HepG2 (cell line): ENCODE measurements around the gene KHK. TPM values are rescaled to one million over a fixed set of nuclear protein-coding genes. Genes with fewer than 3 reads are reported as not detected.

ENCODE experiments used
- ARNT2 ChIP-seq: sonication (generic); formaldehyde crosslinking; IDR thresholded peaks from 2 replicates; pipeline ENCODE4 v1.8.0; 2022; ENCODE audit warnings: mild to moderate bottlenecking, low read depth, missing genetic modification reagents, moderate library complexity
- BRD4 ChIP-seq: sonication (generic); formaldehyde crosslinking; IDR thresholded peaks from 2 replicates; pipeline ENCODE4 v1.4.0; 2020; ENCODE audit warnings: missing genetic modification reagents
- CREB1 ChIP-seq, 2 experiments: fragments of 450-650 bp in 1 of 2; IDR thresholded peaks; 2 replicates each; pipeline ENCODE4 v1.6.1; 2016 to 2017; ENCODE audit warnings: control low read depth in 1 of 2, mild to moderate bottlenecking in 1 of 2, missing compliant biosample characterization in 1 of 2, missing genetic modification characterization in 1 of 2
- DBP ChIP-seq: sonication (generic); formaldehyde crosslinking; IDR thresholded peaks from 2 replicates; pipeline ENCODE4 v1.4.0; 2020; ENCODE audit warnings: missing genetic modification reagents; ENCODE audit errors: not compliant biosample characterization
- ELF3 ChIP-seq: IDR thresholded peaks from 2 replicates; pipeline ENCODE4 v1.6.1; 2016; ENCODE audit warnings: missing genetic modification reagents, missing compliant biosample characterization
- FOXK2 ChIP-seq: fragments of 450-650 bp; IDR thresholded peaks from 2 replicates; pipeline ENCODE4 v1.6.1; 2016
- KDM5A ChIP-seq: fragments of 200-600 bp; sonication (generic); IDR thresholded peaks from 2 replicates; pipeline ENCODE4 v1.7.0; 2018; ENCODE audit warnings: antibody characterized with exemption, mild to moderate bottlenecking, low read length, borderline replicate concordance
- PAX8 ChIP-seq: sonication (generic); formaldehyde crosslinking; IDR thresholded peaks from 2 replicates; pipeline ENCODE4 v1.8.0; 2022; ENCODE audit warnings: mild to moderate bottlenecking, missing genetic modification reagents, borderline replicate concordance
- POLR2AphosphoS5 ChIP-seq: IDR thresholded peaks from 2 replicates; pipeline ENCODE4 v1.6.1; 2012; ENCODE audit warnings: low read depth, low read length
- RNF2 ChIP-seq: fragments of 450-650 bp; conservative IDR thresholded peaks from 2 replicates; pipeline ENCODE4 v1.6.1; 2016; ENCODE audit warnings: low read depth
- SKIL ChIP-seq: sonication (generic); formaldehyde crosslinking; IDR thresholded peaks from 2 replicates; pipeline ENCODE4 v1.8.0; 2022; ENCODE audit warnings: missing genetic modification reagents, mild to moderate bottlenecking, moderate library complexity, borderline replicate concordance
- ZBTB33 ChIP-seq: sonication (generic); formaldehyde crosslinking; IDR thresholded peaks from 2 replicates; pipeline ENCODE4 v1.4.0; 2020; ENCODE audit warnings: missing genetic modification reagents
- ZHX1 ChIP-seq: sonication (generic); formaldehyde crosslinking; IDR thresholded peaks from 2 replicates; pipeline ENCODE4 v1.8.1; 2022; ENCODE audit warnings: low read depth, mild to moderate bottlenecking, missing genetic modification reagents
- ZNF274 ChIP-seq: sonication (generic); formaldehyde crosslinking; IDR thresholded peaks from 2 replicates; pipeline ENCODE4 v1.5.1; 2020; ENCODE audit warnings: mild to moderate bottlenecking, missing genetic modification reagents
- ZNF382 ChIP-seq: sonication (generic); formaldehyde crosslinking; IDR thresholded peaks from 2 replicates; pipeline ENCODE4 v1.5.0; 2020; ENCODE audit warnings: missing genetic modification reagents, mild to moderate bottlenecking, borderline replicate concordance
- ZNF468 ChIP-seq: sonication (generic); formaldehyde crosslinking; IDR thresholded peaks from 2 replicates; pipeline ENCODE4 v1.8.0; 2022; ENCODE audit warnings: mild to moderate bottlenecking, moderate library complexity, missing genetic modification reagents
- ZNF777 ChIP-seq: sonication (generic); formaldehyde crosslinking; IDR thresholded peaks from 2 replicates; pipeline ENCODE4 v1.4.0; 2020; ENCODE audit warnings: missing genetic modification reagents
- ZZZ3 ChIP-seq: sonication (generic); formaldehyde crosslinking; IDR thresholded peaks from 2 replicates; pipeline ENCODE4 v1.4.0; 2020; ENCODE audit warnings: missing genetic modification reagents, mild to moderate bottlenecking, borderline replicate concordance
- polyA plus RNA-seq, 8 experiments: library from polyadenylated mRNA; depleted of rRNA in 3 of 8; stranded (reverse) in 7 of 8; unstranded in 1 of 8; fragments of >200 nt; fragmentation: Illumina TruSeq in 4 of 8; extraction: Trizol in 4 of 8; gene quantifications; 2 replicates each; pipeline versions ENCODE4 v1.2.1 to v1.2.3, GENCODE V29; 2011 to 2016; ENCODE audit warnings: low read depth in 4 of 8, missing spikeins in 1 of 8, mixed read lengths in 1 of 8; ENCODE audit not compliant: insufficient read depth in 1 of 8
- total RNA-seq, 5 experiments: library from RNA; depleted of rRNA; stranded (reverse); fragments of >200 nt; fragmentation: Illumina TruSeq; extraction: Trizol; gene quantifications; 2 replicates each; pipeline ENCODE4 v1.2.3, GENCODE V29; 2016; ENCODE audit warnings: low read depth in 1 of 5

Gene KHK
- total and polyA plus RNA-seq, 2 of the 13 experiments (the other 11 are each of a cell fraction or from before 2014, with no cell fraction given), result 40.9 to 99.2 TPM

GRCh38 chr2:27118525-27119329 is 32.2 kb downstream of the KHK start, which contains the start of gene CGREF1 (continued):
- peak; percentile 88 for TF ChIP-seq ZBTB33
- TF ChIP-seq KDM5A, result no peak
- 0 out of 2 replicates have a peak, but pooled peaks have one; percentile 53 for TF ChIP-seq ZNF468 (CRISPR knock-in tag)
- TF ChIP-seq ARNT2 (CRISPR knock-in tag), result peak; percentile 67; the same call in 1 of the 2 replicates
- TF ChIP-seq RNF2, result peak; percentile 74
- peak; percentile 81; the same call in 1 of the 2 replicates for TF ChIP-seq ZHX1 (CRISPR knock-in tag)
- no peak for TF ChIP-seq BRD4 (CRISPR knock-in tag)
- no peak for TF ChIP-seq FOXK2
- peak; percentile 62; the same call in 1 of the 2 replicates for TF ChIP-seq ZNF274 (CRISPR knock-in tag)
- no peak for TF ChIP-seq ZNF382 (CRISPR knock-in tag)
- no peak for TF ChIP-seq POLR2AphosphoS5
- TF ChIP-seq CREB1 (IDR thresholded peaks at IDR 0.05), result no peak
- TF ChIP-seq CREB1 (CRISPR knock-in tag; IDR thresholded peaks at IDR 0.05), result no peak
- 0 out of 2 replicates have a peak, but pooled peaks have one; percentile 56 for TF ChIP-seq ZZZ3
- no peak for TF ChIP-seq DBP (CRISPR knock-in tag)
- TF ChIP-seq ZNF777 (CRISPR knock-in tag), result peak; percentile 60; the same call in 1 of the 2 replicates
- TF ChIP-seq SKIL (CRISPR knock-in tag), result 0 out of 2 replicates have a peak, but pooled peaks have one; percentile 13
- no peak for TF ChIP-seq ELF3 (CRISPR knock-in tag)
- TF ChIP-seq PAX8 (CRISPR knock-in tag), result peak; percentile 31; the same call in 1 of the 2 replicates
